COLO829 (cell line): ENCODE data around the gene PLCB1.

Source experiments
- DNase-seq: peaks from one replicate; pipeline ENCODE4 v3.0.0; 2012; ENCODE audit warnings: low spot score

Gene PLCB1

DNA sequence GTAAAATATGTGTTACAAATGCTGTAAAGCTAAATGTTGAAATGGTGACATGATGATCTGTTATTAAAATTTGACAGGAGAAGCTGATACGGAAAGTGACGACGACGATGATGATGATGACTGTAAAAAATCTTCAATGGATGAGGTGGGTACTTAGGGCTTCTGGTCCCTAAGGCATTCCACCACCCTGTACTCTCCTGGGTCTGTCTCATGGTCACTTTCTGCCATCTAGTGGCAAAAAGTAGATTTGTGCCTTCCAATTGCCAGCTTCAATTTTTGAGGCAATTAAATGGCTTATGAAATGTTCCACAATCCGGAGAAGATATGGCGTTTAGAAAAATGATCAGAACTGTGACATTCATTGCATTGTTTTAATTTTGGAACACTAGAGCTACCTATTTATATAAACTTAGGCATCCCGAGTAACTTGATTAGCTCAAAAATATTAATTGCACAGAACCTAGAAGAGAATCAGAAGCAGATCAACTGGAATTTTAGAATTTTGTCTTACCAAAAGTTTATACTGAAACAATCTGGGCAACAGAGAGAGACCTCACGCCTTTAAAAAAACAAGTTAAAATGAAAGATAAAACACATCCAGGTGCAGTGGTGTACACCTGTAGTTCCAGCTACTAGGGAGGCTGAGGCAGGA, 590.3 kb downstream of the PLCB1 start:
- peak; percentile 49 for DNase-seq

DNA sequence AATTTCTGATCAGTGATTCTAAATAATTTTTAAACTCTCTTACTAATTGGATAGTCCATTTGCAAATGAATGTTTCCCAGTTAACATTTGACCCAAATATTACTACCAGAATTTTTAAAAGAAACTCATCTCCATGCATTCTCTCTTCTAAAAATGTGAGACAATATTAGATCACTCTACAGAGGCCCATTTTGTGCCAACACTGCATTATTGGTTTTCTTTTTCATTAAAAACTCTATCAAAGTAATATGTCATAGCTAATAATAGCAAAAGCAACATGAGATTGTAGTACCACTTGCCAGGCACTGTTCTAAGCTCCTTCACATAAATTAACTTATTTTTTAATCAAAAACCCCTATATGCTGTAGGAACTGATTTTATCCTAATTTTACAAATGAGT, 591.2 kb downstream of the PLCB1 start:
- DNase-seq = no peak

- no peak for DNase-seq
Observed at GRCh38 chr20:8724884-8725283, 592.8 kb downstream of the PLCB1 start.

DNA sequence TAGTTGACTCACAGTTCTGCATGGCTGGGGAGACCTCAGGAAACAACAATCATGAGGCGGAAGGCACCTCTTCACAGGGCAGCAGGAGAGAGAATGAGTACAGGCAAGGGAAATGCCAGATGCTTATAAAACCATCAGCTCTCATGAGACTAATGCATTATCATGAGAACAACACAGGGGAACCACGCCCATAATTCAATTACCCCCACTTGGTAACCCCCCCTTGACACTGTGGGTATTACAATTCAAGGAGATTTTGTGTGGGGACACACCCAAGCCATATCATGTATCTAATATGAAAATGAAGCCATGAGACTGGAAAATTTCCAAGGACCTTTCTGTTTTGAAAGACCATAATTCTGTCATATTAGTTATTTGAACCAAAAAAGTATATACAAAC, 594.4 kb downstream of the PLCB1 start:
- no peak for DNase-seq

DNA sequence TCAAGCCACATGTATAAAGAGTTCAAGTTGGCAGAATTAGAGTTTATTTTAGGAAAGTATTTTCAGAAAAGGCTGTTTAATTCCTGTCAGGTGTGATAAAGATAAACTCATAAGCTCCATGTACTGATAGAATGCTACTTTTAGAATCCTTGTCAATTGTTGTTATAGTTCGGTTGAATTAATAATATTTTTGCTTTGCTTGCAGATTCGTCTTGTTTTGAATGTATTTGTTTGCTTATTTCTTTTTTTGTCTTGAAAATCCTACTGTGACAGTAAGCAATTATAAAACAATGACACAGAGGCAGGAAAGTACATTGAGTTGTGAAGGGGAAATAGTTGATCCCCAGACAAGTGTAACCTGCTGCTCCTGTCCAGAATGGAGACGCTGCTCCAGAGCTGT, 602.9 kb downstream of the PLCB1 start:
- DNase-seq = no peak

DNA sequence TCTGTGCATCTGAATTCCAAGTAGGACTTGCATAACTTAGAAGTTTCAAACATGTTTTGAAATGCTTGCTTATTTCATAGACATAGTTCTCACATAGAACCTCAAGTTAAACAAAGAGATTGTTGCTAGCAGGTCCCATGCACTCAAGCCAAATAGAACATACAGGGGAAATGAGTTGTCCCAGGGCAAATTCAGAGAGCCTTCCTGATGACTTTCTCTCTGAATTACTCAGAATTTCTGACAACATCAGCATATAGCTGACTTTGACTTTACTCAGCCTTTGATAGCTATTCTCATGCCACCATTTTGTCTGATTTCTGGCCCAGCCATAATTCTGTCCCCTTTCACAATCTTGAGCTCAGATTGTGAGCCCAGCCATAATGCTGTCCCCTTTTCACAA, 603.6 kb downstream of the PLCB1 start:
- no peak for DNase-seq

- DNase-seq = no peak
Observed at GRCh38 chr20:8740265-8740664, 608.2 kb downstream of the PLCB1 start.

- no peak for DNase-seq
Observed at GRCh38 chr20:8744228-8744844, 612.3 kb downstream of the PLCB1 start.

DNA sequence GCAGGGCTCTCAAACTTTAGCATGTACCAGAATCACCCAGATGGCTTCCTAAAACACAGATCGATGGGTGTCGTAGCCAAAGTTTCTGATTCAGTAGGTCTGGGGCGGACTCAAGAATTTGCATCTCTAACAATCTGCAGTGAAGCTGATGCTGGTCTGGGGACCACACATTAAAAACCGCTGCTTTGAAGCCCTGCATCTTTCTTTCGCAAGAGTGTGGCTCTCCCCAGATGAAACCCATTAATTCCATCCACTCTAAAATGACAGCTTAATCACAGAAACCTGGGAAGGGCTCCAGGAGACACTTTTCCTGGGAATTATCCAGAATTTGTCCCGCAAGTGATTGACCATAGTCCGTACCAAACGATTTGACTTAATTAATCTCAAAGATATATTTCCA, 617.0 kb downstream of the PLCB1 start:
- no peak for DNase-seq

DNA sequence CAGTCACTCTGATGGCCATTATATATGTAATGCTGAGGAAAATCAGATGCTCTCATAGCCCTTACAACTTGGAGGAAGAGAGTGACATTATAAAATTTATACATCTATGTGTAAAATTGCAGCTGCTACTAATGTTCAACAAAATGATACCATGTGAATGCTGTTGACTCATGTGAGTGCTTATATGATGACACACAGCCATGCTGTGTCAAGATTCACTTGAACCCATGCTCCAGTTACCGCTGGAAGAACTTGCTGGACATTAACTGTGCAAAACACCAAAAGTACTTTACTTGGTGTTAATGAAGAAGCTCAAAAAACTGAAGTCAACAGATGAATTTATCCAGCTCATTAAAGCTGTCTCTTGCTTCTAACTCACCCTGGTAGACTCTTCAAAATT, 617.9 kb downstream of the PLCB1 start:
- DNase-seq = no peak

- DNase-seq = no peak
Observed at GRCh38 chr20:8755340-8756118, 623.5 kb downstream of the PLCB1 start.

DNA sequence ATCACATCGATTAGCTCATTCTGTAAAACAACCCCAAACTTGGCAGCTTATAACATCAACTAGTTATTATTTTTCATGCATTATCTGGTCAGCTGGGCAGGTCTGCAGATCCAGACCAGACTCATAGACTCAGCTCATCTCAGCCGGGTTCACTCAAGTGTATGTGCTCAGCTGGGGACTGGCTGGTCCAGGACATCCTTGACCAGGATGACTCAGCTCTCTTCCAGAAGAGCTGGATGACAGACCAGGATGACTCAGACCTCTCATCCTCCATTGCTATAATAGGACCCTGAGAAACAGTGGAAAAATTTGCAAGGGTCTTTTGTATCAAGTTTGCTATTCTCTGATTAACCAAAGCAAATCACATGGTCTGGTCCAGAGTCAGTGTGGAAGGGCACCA, 624.3 kb downstream of the PLCB1 start:
- peak; percentile 79 for DNase-seq

GRCh38 chr20:8757146-8757545, 625.1 kb downstream of the PLCB1 start:
- DNase-seq = peak; percentile 25

DNA sequence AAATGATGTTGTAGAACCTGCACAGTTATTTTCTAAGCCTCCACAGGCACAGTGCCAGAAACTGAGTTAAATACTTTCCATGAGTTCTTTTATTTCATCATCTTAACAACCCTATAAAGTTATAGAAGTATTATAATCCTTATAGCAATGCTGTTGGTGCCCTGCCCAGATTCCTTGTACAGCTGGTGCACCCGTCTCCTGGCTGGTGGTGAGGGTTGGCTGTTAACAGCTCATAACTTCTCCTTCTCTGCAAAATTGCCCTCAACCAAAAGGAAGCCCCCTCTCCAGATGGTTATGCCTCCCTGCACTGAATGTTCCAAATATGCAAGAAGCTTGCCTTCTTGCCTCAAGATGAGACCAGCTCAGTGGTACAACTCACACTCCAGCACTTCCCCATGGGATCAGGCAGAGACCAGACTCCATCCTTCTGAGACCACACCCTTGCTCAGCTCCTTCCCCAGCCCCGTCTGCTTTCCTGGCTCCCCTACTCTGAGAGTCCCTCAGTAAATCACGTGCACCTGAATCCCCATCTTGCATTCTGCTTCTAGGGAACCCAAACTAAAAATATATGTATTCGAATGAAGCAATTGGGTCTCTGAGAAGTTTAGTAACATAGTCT, 632.4 kb downstream of the PLCB1 start:
- no peak for DNase-seq

DNA sequence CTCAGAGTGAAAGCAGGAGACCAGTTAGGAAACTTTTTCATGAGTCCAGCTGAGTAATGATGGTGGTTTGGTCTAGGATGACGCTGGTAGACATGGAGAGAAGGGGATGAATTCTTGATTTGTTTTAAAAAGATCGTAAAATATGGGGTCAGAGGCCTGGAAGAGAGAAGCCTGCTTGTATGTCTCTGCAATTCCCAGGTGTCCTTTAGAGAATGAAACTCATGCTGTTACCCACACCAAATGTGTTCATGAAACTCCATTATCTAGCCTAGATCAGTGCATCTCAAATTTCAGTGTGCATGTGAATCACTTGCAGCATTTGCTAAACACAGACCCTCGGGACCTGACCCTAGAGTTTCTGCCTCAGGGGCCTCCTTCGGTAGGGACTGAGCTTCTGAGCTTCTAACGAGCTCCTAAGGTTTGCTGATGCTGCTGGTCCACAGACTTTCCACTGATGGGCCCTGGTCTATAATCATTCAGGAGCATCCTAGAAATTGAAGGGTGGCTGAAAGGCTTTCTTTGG, 634.9 kb downstream of the PLCB1 start:
- no peak for DNase-seq

GRCh38 chr20:8774412-8774811, 642.3 kb downstream of the PLCB1 start:
- DNase-seq = no peak

DNA sequence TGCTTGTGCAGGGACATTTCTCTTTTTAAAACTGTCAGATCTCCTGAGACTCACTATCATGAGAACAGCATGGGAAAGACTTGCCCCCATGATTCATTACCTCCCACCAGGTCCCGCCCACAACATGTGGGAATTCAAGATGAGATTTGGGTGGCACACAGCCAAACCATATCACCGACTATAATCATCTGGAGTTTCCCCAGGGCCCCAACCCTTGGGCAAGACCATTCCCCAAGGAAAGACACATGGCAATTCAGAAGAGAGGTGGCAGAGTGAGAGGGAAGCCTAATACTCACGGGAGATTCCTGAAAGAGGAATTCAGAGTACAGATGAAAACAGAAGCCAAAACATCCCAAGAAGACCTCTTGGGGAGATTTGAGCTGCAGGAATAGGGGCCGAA, 645.8 kb downstream of the PLCB1 start:
- DNase-seq = no peak

DNA sequence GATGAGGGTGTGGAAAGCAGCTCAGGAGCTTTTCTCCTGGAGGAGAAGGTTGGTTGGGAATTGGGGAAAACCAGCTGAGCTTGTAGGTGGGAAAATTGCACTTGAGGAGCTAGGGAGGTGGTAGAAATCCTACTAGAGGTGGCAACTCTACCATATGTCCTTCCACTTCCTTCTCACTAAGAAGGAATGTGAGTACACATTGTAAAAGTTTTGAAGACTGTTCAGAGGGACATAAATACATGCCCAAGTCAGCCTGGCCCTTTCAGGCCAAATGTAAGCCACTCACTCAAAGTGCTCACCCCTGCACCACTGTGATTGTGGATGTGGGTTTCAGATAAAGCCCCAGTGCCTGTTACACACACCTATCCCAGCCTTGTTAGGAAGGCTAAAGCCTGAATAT, 646.3 kb downstream of the PLCB1 start:
- no peak for DNase-seq

DNA sequence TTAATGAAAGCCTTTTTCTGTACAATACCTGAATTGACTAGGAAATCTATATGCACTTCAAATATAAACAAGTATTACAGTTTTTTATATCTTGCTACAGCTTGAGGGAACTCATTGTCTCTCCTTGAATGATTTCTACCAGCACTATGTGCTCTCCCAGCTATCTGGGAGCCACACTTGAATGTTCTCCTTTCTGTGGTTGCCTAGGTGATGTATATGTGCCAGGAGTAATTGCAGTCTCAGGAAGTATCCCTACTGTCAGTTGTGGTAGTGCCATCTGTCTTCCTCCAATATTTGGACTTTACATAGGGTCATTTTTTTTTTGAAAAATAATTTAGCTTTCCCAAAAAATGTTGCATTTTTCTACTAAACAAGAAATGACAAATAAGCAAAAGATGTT, 648.8 kb downstream of the PLCB1 start:
- no peak for DNase-seq

DNA sequence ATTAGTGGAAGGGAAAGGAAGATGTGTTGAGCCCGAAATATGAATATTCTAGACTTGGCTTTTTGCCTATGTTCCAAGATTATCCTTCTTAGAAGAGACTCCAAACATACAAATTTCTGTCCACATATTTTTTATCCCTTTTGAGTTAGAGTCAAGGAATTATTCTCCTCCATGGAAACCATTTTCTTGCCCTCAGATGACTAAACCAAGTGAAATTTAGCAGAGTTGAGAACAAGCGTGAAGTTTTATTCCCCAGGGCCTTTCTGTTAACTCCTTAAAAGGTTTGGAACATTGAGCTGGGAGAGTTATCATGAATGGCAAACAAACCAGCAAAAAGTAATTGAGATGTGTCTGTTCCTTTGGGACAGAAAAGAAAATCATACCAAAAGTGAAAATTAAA, 650.7 kb downstream of the PLCB1 start:
- DNase-seq = no peak

- no peak for DNase-seq
Observed at GRCh38 chr20:8783734-8784133, 651.7 kb downstream of the PLCB1 start.

- DNase-seq = no peak
Observed at GRCh38 chr20:8786383-8786782, 654.3 kb downstream of the PLCB1 start.

GRCh38 chr20:8787090-8787489, 655.0 kb downstream of the PLCB1 start:
- DNase-seq = no peak
